Prostate gland (tissue), 2 donors: ENCODE measurements around the gene PARVB. TPM values are rescaled to one million over a fixed set of nuclear protein-coding genes. Genes with fewer than 3 reads are reported as not detected.

Experiments used
- DNase-seq: peaks from one replicate; pipeline ENCODE4 v3.0.0-alpha.2; 2019; ENCODE audit warnings: low spot score
- H3K27ac ChIP-seq, 2 donors: fragments of 200-600 bp; sonication (generic); 2 replicates each; pipeline ENCODE4 v1.5.1; 2017 to 2019
- H3K27me3 ChIP-seq: fragments of 200-600 bp; sonication (generic); replicated peaks from 2 replicates; pipeline ENCODE4 v1.5.1; 2019; ENCODE audit not compliant: insufficient read depth
- H3K36me3 ChIP-seq, 2 donors: fragments of 200-600 bp; sonication (generic); 1 replicate in 1 of 2; 2 replicates in 1 of 2; pipeline versions ENCODE4 v1.5.1 to v1.8.1; 2017 to 2019
- H3K4me1 ChIP-seq: fragments of 200-600 bp; sonication (generic); replicated peaks from 2 replicates; pipeline ENCODE4 v1.5.1; 2019
- H3K4me3 ChIP-seq, 2 donors: fragments of 200-600 bp; sonication (generic); 2 replicates each; pipeline ENCODE4 v1.5.1; 2017 to 2019
- H3K9me3 ChIP-seq: fragments of 200-600 bp; sonication (generic); 2 replicates; pipeline ENCODE4 v1.5.1; 2017
- CTCF ChIP-seq, 4 experiments: fragments of 200-600 bp in 2 of 4; fragments of 450-650 bp in 2 of 4; sonication (generic) in 2 of 4; IDR thresholded peaks; 1 replicate in 3 of 4; 2 replicates in 1 of 4; pipeline ENCODE4 v1.5.1; 2016 to 2019; ENCODE audit warnings: antibody characterized with exemption in 4 of 4, mild to moderate bottlenecking in 2 of 4, moderate library complexity in 2 of 4
- POLR2A ChIP-seq: fragments of 450-650 bp; IDR thresholded peaks from one replicate; pipeline ENCODE4 v1.6.1; 2016; ENCODE audit warnings: antibody characterized with exemption, mild to moderate bottlenecking
- POLR2AphosphoS5 ChIP-seq: sonication (generic); formaldehyde crosslinking; IDR thresholded peaks from one replicate; pipeline ENCODE4 v1.6.1; 2017; ENCODE audit warnings: antibody characterized with exemption
- WGBS: methylation state at CpG from one replicate; pipeline ENCODE4 v1.1.5; 2018; 5-methylcytosine and 5-hydroxymethylcytosine counted together
- intact Hi-C: fragments of 100-400 bp; cut with DNase I; formaldehyde crosslinking; loops from one replicate; pipeline ENCODE4 v1.14.2; 2022
- total RNA-seq, 2 donors: library from RNA; depleted of rRNA; stranded (reverse); fragments of >200 nt; gene quantifications; one replicate each; pipeline ENCODE4 v1.1.0, GENCODE V29; 2016

Gene PARVB
- total RNA-seq, 2 donors from 2014 or later = 11.7 to 28.4 TPM

- 93% methylated on average over 11 of the region's 11 CpGs for WGBS
- Histone ChIP-seq H3K4me3 (no peak overlapping the region), H3K36me3 (no peaks in the 10 kb centered on the region), H3K27me3 (no peaks in the 10 kb centered on the region), H3K9me3 (no peaks in the 10 kb centered on the region), H3K4me1 (no peaks in the 10 kb centered on the region), H3K27ac (no peak overlapping the region)
- TF ChIP-seq POLR2A (no peak), CTCF (IDR thresholded peaks at IDR 0.05) (no peak), POLR2AphosphoS5 (no peak)
- no peak for DNase-seq
- intact Hi-C loops = loop anchor here (10.0 kb wide), 3 partner anchors 241 to 411 kb away; partner anchors contain the start of gene RTL6
These were observed 60.1 kb downstream of the PARVB start for GRCh38 chr22:44084044-44084772.

- Histone ChIP-seq H3K9me3 (no peaks in the 10 kb centered on the region), H3K27me3 (no peaks in the 10 kb centered on the region), H3K27ac (no peak overlapping the region), H3K4me3 (no peak overlapping the region), H3K4me1 (no peaks in the 10 kb centered on the region), H3K36me3 (no peaks in the 10 kb centered on the region)
- TF ChIP-seq POLR2AphosphoS5 (peak; percentile 12), POLR2A (no peak), CTCF (IDR thresholded peaks at IDR 0.05) (peak in 3 of 4 experiments; percentile 32 to 55 (median 44))
- intact Hi-C loops = loop anchor here (10.0 kb wide), 3 partner anchors 239 to 409 kb away; partner anchors contain the start of gene RTL6
- 36% methylated on average over 11 of the region's 11 CpGs for WGBS
- peak; percentile 74 for DNase-seq
These were observed 61.7 kb downstream of the PARVB start for GRCh38 chr22:44085743-44086270.

- Histone ChIP-seq H3K27me3 (no peaks in the 10 kb centered on the region), H3K36me3 (no peaks in the 10 kb centered on the region), H3K4me1 (no peaks in the 10 kb centered on the region), H3K9me3 (no peaks in the 10 kb centered on the region), H3K4me3 (no peak overlapping the region), H3K27ac (peak overlapping the region; percentile 5 to 54)
- TF ChIP-seq POLR2A (no peak), CTCF (IDR thresholded peaks at IDR 0.05) (no peak), POLR2AphosphoS5 (peak; percentile 9)
- intact Hi-C loops = loop anchor here (10.0 kb wide), 3 partner anchors 238 to 408 kb away; partner anchors contain the start of gene RTL6
- 58% methylated on average over 17 of the region's 17 CpGs for WGBS
- no peak for DNase-seq
These were observed 62.4 kb downstream of the PARVB start for GRCh38 chr22:44086271-44087088.

- Histone ChIP-seq H3K27me3 (no peaks in the 10 kb centered on the region), H3K36me3 (no peaks in the 10 kb centered on the region), H3K4me3 (no peak overlapping the region), H3K9me3 (no peaks in the 10 kb centered on the region), H3K27ac (peak overlapping the region in 1 of 2 donors; percentile 5), H3K4me1 (no peaks in the 10 kb centered on the region)
- 79% methylated on average over 4 of the region's 4 CpGs for WGBS
- intact Hi-C loops = loop anchor here (10.0 kb wide), 3 partner anchors 238 to 408 kb away; partner anchors contain the start of gene RTL6
- DNase-seq = no peak
- TF ChIP-seq POLR2AphosphoS5 = no peak
- TF ChIP-seq CTCF (IDR thresholded peaks at IDR 0.05) = no peak
- no peak for TF ChIP-seq POLR2A
These were observed 63.0 kb downstream of the PARVB start for GRCh38 chr22:44087089-44087430.
